NB4 (cell line): ENCODE results near the gene F13A1.

ENCODE experiments used
- DNase-seq: peaks from one replicate; pipeline ENCODE4 v3.0.0; 2010; ENCODE audit warnings: low read depth
- H3K4me3 ChIP-seq: one replicate; pipeline ENCODE4 v1.5.1; 2011; ENCODE audit warnings: mild to moderate bottlenecking, low read depth, low read length, moderate library complexity
- CTCF ChIP-seq: IDR thresholded peaks from one replicate; pipeline ENCODE4 v1.5.1; 2012; ENCODE audit warnings: low read depth, low read length
- MAX ChIP-seq: IDR thresholded peaks from 2 replicates; pipeline ENCODE4 v1.6.1; 2011; ENCODE audit warnings: low read depth, low read length
- MYC ChIP-seq: IDR thresholded peaks from 2 replicates; pipeline ENCODE4 v1.6.1; 2011; ENCODE audit warnings: low read depth, low read length
- POLR2A ChIP-seq: IDR thresholded peaks from 2 replicates; pipeline ENCODE4 v1.6.1; 2011; ENCODE audit warnings: mild to moderate bottlenecking; ENCODE audit not compliant: insufficient read length; ENCODE audit errors: extremely low read depth

Gene F13A1

GRCh38 chr6:6180684-6181083, 139.8 kb downstream of the F13A1 start:
- TF ChIP-seq MYC (no peak), CTCF (no peak), MAX (no peak), POLR2A (no peak)
- no peak for DNase-seq
- H3K4me3 ChIP-seq, result no peak overlapping the region

- TF ChIP-seq MYC (no peak), CTCF (no peak), MAX (no peak), POLR2A (no peak)
- H3K4me3 ChIP-seq, result no peak overlapping the region
- no peak for DNase-seq
Measured at GRCh38 chr6:6179858-6180623, 140.4 kb downstream of the F13A1 start.

GRCh38 chr6:6178795-6179194, 141.7 kb downstream of the F13A1 start:
- no peak overlapping the region for H3K4me3 ChIP-seq
- DNase-seq, result no peak
- TF ChIP-seq POLR2A (no peak), MYC (no peak), MAX (no peak), CTCF (no peak)

- TF ChIP-seq MYC (no peak), POLR2A (no peak)
Measured at GRCh38 chr6:6177754-6178153, 142.7 kb downstream of the F13A1 start.

GRCh38 chr6:6176586-6177228, 143.8 kb downstream of the F13A1 start:
- no peak overlapping the region for H3K4me3 ChIP-seq
- DNase-seq, result no peak
- no peak for TF ChIP-seq MYC

More at GRCh38 chr6:6177754-6178153, 142.7 kb downstream of the F13A1 start:
- H3K4me3 ChIP-seq, result no peak overlapping the region
- no peak for DNase-seq

- H3K4me3 ChIP-seq, result no peak overlapping the region
- TF ChIP-seq CTCF, result no peak
- DNase-seq, result no peak
Measured at GRCh38 chr6:6176127-6176526, 144.3 kb downstream of the F13A1 start.

- no peak for DNase-seq
- no peak overlapping the region for H3K4me3 ChIP-seq
- TF ChIP-seq MAX, result no peak
- TF ChIP-seq MYC, result no peak
- no peak for TF ChIP-seq POLR2A
- no peak for TF ChIP-seq CTCF
Measured at GRCh38 chr6:6169141-6169540, 151.3 kb downstream of the F13A1 start.
